Stomach (tissue), 9 donors: ENCODE data around the gene TRPC6. TPM values are rescaled to one million over a fixed set of nuclear protein-coding genes. Genes with fewer than 3 reads are reported as not detected.

ENCODE experiments used
- DNase-seq, 2 donors: peaks; one replicate each; pipeline versions ENCODE4 v3.0.0 to v3.0.0-alpha.2; 2013 to 2019
- H3K27ac ChIP-seq, 5 donors: fragments of 200-600 bp in 4 of 5; sonication (generic) in 4 of 5; one replicate each; pipeline ENCODE4 v1.5.1; 2013 to 2019; ENCODE audit warnings: mild to moderate bottlenecking in 1 of 5, moderate library complexity in 1 of 5
- H3K27me3 ChIP-seq, 3 donors: fragments of 200-600 bp; sonication (generic); one replicate each; pipeline ENCODE4 v1.5.1; 2017 to 2019; ENCODE audit warnings: mixed run types in 1 of 3
- H3K36me3 ChIP-seq, 4 donors: fragments of 200-600 bp; sonication (generic); 1 replicate in 3 of 4; 2 replicates in 1 of 4; pipeline ENCODE4 v1.5.1; 2016 to 2019
- H3K4me1 ChIP-seq, 4 donors: fragments of 200-600 bp; sonication (generic); one replicate each; pipeline ENCODE4 v1.5.1; 2016 to 2019
- H3K4me3 ChIP-seq, 4 donors: fragments of 200-600 bp; sonication (generic) in 3 of 4; one replicate each; pipeline ENCODE4 v1.5.1; 2016 to 2019; ENCODE audit warnings: mild to moderate bottlenecking in 1 of 4
- H3K9me3 ChIP-seq, 4 donors: fragments of 200-600 bp; sonication (generic); one replicate each; pipeline ENCODE4 v1.5.1; 2016 to 2019
- CTCF ChIP-seq, 7 experiments: fragments of 450-650 bp in 4 of 7; fragments of 200-600 bp in 3 of 7; sonication (generic) in 3 of 7; IDR thresholded peaks; one replicate each; pipeline ENCODE4 v1.5.1; 2016 to 2019; ENCODE audit warnings: antibody characterized with exemption in 7 of 7, control low read depth in 2 of 7, mild to moderate bottlenecking in 1 of 7
- EP300 ChIP-seq: sonication (generic); formaldehyde crosslinking; IDR thresholded peaks from one replicate; pipeline ENCODE4 v1.6.1; 2017; ENCODE audit warnings: antibody characterized with exemption
- POLR2A ChIP-seq, 4 donors: fragments of 450-650 bp; IDR thresholded peaks; one replicate each; pipeline ENCODE4 v1.6.1; 2016; ENCODE audit warnings: antibody characterized with exemption in 4 of 4, control low read depth in 2 of 4, mild to moderate bottlenecking in 1 of 4, moderate library complexity in 1 of 4
- POLR2AphosphoS5 ChIP-seq, 3 donors: sonication (generic); formaldehyde crosslinking; IDR thresholded peaks; one replicate each; pipeline ENCODE4 v1.6.1; 2016; ENCODE audit warnings: antibody characterized with exemption in 3 of 3
- WGBS, 5 donors: extraction: QIAGEN DNeasy Blood & Tissue Kit in 3 of 5; methylation state at CpG; one replicate each; pipeline versions ENCODE4 v1.1.5 to v1.1.7; 2013 to 2018; 5-methylcytosine and 5-hydroxymethylcytosine counted together
- intact Hi-C: fragments of 100-400 bp; cut with DNase I; formaldehyde crosslinking; loops from one replicate; pipeline ENCODE4 v1.15.1; 2023; ENCODE audit warnings: low total_unique reads
- polyA plus RNA-seq, 3 donors: library from polyadenylated mRNA; stranded (reverse); fragments of 200-250 nt; gene quantifications; one replicate each; pipeline ENCODE4 v1.2.3, GENCODE V29; 2013
- total RNA-seq, 5 donors: library from RNA; depleted of rRNA; stranded (reverse); fragments of >200 nt; gene quantifications; one replicate each; pipeline versions ENCODE4 v1.1.0 to v1.2.3, GENCODE V29; 2014 to 2016
- donor health status: healthy with polysubstance abuse.
- donor health status: Bipolar disorder and iron deficiency.
- donor health status: healthy.

TRPC6 gene
- total and polyA plus RNA-seq, 8 donors, result 0.50 to 23.7 (median 2.0) TPM

DNA sequence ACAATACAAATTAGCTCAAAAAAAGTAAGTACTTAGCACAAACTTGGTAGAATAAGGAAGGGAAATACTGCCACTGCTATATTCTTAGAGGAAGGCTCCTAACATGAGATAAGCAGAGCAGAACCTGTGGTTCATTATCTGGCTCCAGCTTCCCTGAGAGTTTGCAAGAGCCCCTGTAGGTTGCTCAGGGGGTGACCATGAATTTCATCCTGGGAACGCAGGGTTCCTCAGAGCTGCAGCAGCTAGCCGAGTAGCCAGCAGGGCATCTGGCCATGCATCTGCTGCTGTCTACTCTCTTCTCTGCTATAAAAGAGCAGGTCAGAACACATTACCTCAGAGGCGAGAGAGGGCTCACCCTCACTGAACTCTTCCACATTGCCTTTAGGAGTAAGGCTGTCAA, 67.3 kb downstream of the TRPC6 start:
- whole genome bisulfite sequencing, 5 donors, result 21 to 50% (median 41%) methylated on average over 3 of the region's 3 CpGs
- TF ChIP-seq POLR2A (IDR thresholded peaks at IDR 0.05), result no peak
- no peak for TF ChIP-seq POLR2AphosphoS5 (IDR thresholded peaks at IDR 0.05)
- TF ChIP-seq EP300, result no peak
- TF ChIP-seq CTCF (IDR thresholded peaks at IDR 0.05), result no peak
- no peak overlapping the region for H3K27ac ChIP-seq
- peaks cover 0 to 9% (median 3%) of the 10 kb centered on the region in 4 donors for H3K9me3 ChIP-seq
- H3K27me3 ChIP-seq, result no peaks in the 10 kb centered on the region
- H3K4me1 ChIP-seq, result no peaks in the 10 kb centered on the region
- H3K36me3 ChIP-seq, result no peaks in the 10 kb centered on the region
- H3K4me3 ChIP-seq, result no peak overlapping the region
- DNase-seq, result peak in 1 of 2 donors; percentile 12
- intact Hi-C loops, result no loop called here

DNA sequence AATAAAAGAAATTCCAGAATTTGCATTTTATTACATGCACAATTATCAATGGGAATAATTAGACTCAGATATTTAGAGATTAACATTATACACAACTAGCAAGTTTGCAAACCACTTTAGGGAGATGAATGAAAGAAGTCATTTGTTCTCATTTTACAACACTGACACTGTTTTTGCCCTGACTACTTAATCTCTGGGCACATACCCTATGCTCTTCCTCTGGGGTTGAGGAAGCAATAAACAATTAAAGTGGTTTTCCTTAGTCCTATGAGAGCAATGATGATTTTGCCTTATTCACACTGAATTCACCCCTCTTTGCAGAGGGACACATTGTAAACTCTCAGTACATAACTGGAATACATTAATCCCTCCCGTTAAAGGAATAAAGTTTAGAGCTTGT, 72.7 kb downstream of the TRPC6 start:
- H3K4me3 ChIP-seq, result no peak overlapping the region
- WGBS, 5 donors, result 65 to 84% (median 80%) methylated on average over 1 of the region's 1 CpG
- H3K9me3 ChIP-seq, result no peaks in the 10 kb centered on the region
- no peaks in the 10 kb centered on the region for H3K4me1 ChIP-seq
- H3K27me3 ChIP-seq, result no peaks in the 10 kb centered on the region
- no peak overlapping the region for H3K27ac ChIP-seq
- DNase-seq, result no peak
- H3K36me3 ChIP-seq, result no peaks in the 10 kb centered on the region
- TF ChIP-seq CTCF (IDR thresholded peaks at IDR 0.05), result no peak
- no peak for TF ChIP-seq EP300
- TF ChIP-seq POLR2A (IDR thresholded peaks at IDR 0.05), result no peak
- no peak for TF ChIP-seq POLR2AphosphoS5 (IDR thresholded peaks at IDR 0.05)
- intact Hi-C loops, result no loop called here

DNA sequence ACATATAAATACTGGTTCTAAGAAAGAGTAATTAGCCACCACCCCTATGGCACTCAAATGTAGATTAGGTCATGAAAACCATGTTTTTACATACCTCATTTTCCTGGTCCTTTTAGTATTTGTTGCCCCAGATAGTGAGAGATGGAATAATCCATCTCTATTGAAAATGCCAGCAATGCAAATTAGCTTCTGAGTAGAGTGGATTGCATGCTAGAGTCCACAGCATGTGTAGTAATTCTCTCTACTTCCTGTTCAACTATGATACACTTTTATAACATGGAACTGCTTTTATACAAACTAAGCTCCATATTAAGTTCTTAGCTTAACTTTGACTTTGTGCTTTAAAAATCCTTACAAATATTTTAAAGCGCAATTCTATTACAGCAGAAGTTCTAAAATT, 73.2 kb downstream of the TRPC6 start:
- intact Hi-C loops, result no loop called here
- H3K27me3 ChIP-seq, result no peaks in the 10 kb centered on the region
- H3K4me3 ChIP-seq, result no peak overlapping the region
- 89 to 94% (median 92%) methylated on average over 1 of the region's 1 CpG for WGBS, 5 donors
- H3K4me1 ChIP-seq, result no peaks in the 10 kb centered on the region
- H3K36me3 ChIP-seq, result no peaks in the 10 kb centered on the region
- no peak overlapping the region for H3K27ac ChIP-seq
- TF ChIP-seq POLR2A (IDR thresholded peaks at IDR 0.05) (no peak), POLR2AphosphoS5 (IDR thresholded peaks at IDR 0.05) (no peak), CTCF (IDR thresholded peaks at IDR 0.05) (no peak), EP300 (no peak)
- no peak for DNase-seq
- no peaks in the 10 kb centered on the region for H3K9me3 ChIP-seq

DNA sequence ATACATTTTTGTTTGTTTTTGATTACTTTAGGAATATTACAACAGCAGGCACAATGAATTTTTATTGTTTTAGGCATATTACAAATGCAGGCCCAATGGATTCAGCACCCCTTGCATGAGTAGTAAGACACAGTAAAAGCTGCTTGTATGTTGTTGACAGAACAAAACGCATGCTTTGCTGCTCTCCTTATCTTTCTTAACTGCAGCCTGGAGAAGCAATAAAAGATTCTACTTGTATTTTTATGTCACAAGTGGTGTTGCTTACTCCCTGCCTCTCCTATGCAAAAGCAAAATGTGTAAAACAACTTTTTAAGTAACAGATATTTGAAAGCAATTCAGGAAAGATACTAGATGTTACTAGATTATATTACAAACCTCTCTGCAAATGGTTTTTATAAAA, 73.9 kb downstream of the TRPC6 start:
- intact Hi-C loops, result no loop called here
- no peak overlapping the region for H3K27ac ChIP-seq
- DNase-seq, result no peak

More for the DNA sequence above, 73.9 kb downstream of the TRPC6 start:
- H3K27me3 ChIP-seq, result no peaks in the 10 kb centered on the region
- H3K9me3 ChIP-seq, result no peaks in the 10 kb centered on the region
- no peak overlapping the region for H3K4me3 ChIP-seq
- TF ChIP-seq CTCF (IDR thresholded peaks at IDR 0.05), result no peak
- TF ChIP-seq EP300, result no peak
- no peak for TF ChIP-seq POLR2A (IDR thresholded peaks at IDR 0.05)
- no peak for TF ChIP-seq POLR2AphosphoS5 (IDR thresholded peaks at IDR 0.05)
- no peaks in the 10 kb centered on the region for H3K36me3 ChIP-seq
- H3K4me1 ChIP-seq, result no peaks in the 10 kb centered on the region
- WGBS, 5 donors, result 0 to 54% (median 21%) methylated on average over 1 of the region's 1 CpG
